Adrenal gland (tissue), 5 donors: Measurements from ENCODE around the gene URB2.

Source experiments
- POLR2A ChIP-seq, 2 donors: fragments of 450-650 bp; IDR thresholded peaks; one replicate each; pipeline ENCODE4 v1.6.1; 2017; ENCODE audit warnings: antibody characterized with exemption in 2 of 2, mild to moderate bottlenecking in 2 of 2, moderate library complexity in 1 of 2
- TF ChIP-seq, protein P1 (sequence below), 6 experiments: fragments of 450-650 bp in 4 of 6; fragments of 200-600 bp in 2 of 6; sonication (generic) in 1 of 6; IDR thresholded peaks; 1 replicate in 5 of 6; 2 replicates in 1 of 6; pipeline versions ENCODE4 v1.5.1 to v1.8.0; 2016 to 2021; ENCODE audit warnings: antibody characterized with exemption in 6 of 6, mild to moderate bottlenecking in 2 of 6, moderate library complexity in 1 of 6
- donor health status: DM: no; HTN: no; CAD: no.

DNA sequence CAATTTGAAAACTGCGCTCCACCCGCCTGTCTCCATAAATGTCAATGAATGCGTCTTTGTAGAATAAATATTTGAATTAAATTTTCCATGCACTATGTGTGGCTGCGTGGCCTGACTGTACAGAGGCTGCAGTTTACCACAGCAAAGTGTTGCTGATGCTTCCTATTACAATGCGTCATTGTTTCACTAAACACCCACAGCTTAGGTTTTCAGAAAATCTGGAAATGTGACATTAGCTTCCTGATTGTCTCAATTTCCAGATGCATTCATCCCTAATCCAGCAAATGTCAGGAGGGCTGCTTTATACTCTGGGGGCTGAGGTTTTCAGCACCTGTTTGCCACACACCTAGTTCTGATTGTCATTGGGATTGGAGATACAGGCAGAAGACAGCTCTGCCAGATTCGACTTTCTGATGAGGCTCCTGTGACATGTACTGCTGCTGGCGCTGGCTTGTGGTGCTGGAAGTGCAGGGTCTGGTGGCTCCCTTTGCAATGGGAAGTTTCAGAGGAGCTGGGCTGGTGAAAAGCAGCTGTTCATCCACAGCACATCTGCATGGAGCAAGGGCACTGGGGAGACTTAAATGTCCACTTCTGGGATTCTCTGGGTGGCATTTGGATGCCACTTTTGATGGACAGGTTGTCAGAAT is 40.0 kb downstream of the URB2 start:
- TF ChIP-seq POLR2A (IDR thresholded peaks at IDR 0.05): no peak
- TF ChIP-seq, protein P1, sequence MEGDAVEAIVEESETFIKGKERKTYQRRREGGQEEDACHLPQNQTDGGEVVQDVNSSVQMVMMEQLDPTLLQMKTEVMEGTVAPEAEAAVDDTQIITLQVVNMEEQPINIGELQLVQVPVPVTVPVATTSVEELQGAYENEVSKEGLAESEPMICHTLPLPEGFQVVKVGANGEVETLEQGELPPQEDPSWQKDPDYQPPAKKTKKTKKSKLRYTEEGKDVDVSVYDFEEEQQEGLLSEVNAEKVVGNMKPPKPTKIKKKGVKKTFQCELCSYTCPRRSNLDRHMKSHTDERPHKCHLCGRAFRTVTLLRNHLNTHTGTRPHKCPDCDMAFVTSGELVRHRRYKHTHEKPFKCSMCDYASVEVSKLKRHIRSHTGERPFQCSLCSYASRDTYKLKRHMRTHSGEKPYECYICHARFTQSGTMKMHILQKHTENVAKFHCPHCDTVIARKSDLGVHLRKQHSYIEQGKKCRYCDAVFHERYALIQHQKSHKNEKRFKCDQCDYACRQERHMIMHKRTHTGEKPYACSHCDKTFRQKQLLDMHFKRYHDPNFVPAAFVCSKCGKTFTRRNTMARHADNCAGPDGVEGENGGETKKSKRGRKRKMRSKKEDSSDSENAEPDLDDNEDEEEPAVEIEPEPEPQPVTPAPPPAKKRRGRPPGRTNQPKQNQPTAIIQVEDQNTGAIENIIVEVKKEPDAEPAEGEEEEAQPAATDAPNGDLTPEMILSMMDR (IDR thresholded peaks at IDR 0.05): no peak
